ENCODE measurements around the gene FAM169A. TPM values are rescaled to one million over a fixed set of nuclear protein-coding genes. Genes with fewer than 3 reads are reported as not detected.

The FAM169A gene
- total and polyA plus RNA-seq, 2 of the 4 experiments (the other 2 are of a cell fraction), result under 0.01 TPM; not detected in 1

- H3K9ac ChIP-seq (ENCODE audit: low read depth, low read length), result no peak overlapping the region
- in situ Hi-C loops (cut with MboI; ENCODE audit: low sequenced_read_pairs), result no loop called here
- intact Hi-C loops (cut with micrococcal nuclease), result no loop called here
- no peak overlapping the region for H3K4ac ChIP-seq (ENCODE audit: low read depth, low read length)
- no TSS peak for BruUV-seq (replicated peaks)
- H3K27ac ChIP-seq (ENCODE audit: insufficient read depth, low read length), result no peak overlapping the region
- H3K36me3 ChIP-seq (ENCODE audit: control insufficient read depth, insufficient read depth, low read length), result no peaks in the 10 kb centered on the region
- H3K9me3 ChIP-seq (ENCODE audit: control insufficient read depth, insufficient read depth, low read length), result no peaks in the 10 kb centered on the region
- no peak overlapping the region for H4K5ac ChIP-seq (ENCODE audit: low read depth, low read length)
- H3K4me2 ChIP-seq (ENCODE audit: low read depth, low read length), result no peak overlapping the region
- no peaks in the 10 kb centered on the region for H3K27me3 ChIP-seq (ENCODE audit: control insufficient read depth, insufficient read depth, low read length)
- no peak overlapping the region for H2AK9ac ChIP-seq (replicated peaks; ENCODE audit: low read depth, low read length, poor library complexity)
- no peak for DNase-seq
- POLR2A ChIA-PET (ENCODE audit: unreplicated experiment), result no interaction called here
- H2AK5ac ChIP-seq (ENCODE audit: low read depth, low read length), result no peak overlapping the region
- H3K79me1 ChIP-seq (ENCODE audit: low read depth in 1 of 2, low read length in 2 of 2), result no peaks in the 10 kb centered on the region
- no peak overlapping the region for H3K56ac ChIP-seq (ENCODE audit: extremely low read depth, insufficient read depth, low read length)
- dilution Hi-C loops (cut with HindIII; ENCODE audit: low sequenced_read_pairs, unreplicated experiment), result no loop called here
- CTCF ChIA-PET, result no interaction called here
- no peak overlapping the region for H4K8ac ChIP-seq (ENCODE audit: low read depth in 2 of 2, low read length in 2 of 2)
- no peaks in the 10 kb centered on the region for H3K4me1 ChIP-seq (ENCODE audit: control insufficient read depth, insufficient read depth, low read length)
- no peak overlapping the region for H3K4me3 ChIP-seq (ENCODE audit: insufficient read depth, low read depth, low read length)
- ATAC-seq (ENCODE audit: low read depth), result no peak
- H4K91ac ChIP-seq (ENCODE audit: insufficient read depth, low read depth, low read length), result no peak overlapping the region
- WGBS, 2 experiments (ENCODE audit: extremely low coverage in 2 of 2, insufficient read length in 1 of 2), result no CpG with 5 or more reads among the region's 4 CpGs
- H3K9me1 ChIP-seq (ENCODE audit: insufficient read depth, low read length), result no peaks in the 10 kb centered on the region
- H2BK20ac ChIP-seq (ENCODE audit: low read depth, low read length), result no peak overlapping the region
- H2AFZ ChIP-seq (replicated peaks; ENCODE audit: low read length, poor library complexity), result no peak overlapping the region
- no peak overlapping the region for H3K18ac ChIP-seq (ENCODE audit: low read depth, low read length)
- no peak overlapping the region for H2BK120ac ChIP-seq (ENCODE audit: low read depth, low read length)
- no peak overlapping the region for H2BK15ac ChIP-seq (ENCODE audit: low read depth, low read length)
- no peak overlapping the region for H3K14ac ChIP-seq (replicated peaks; ENCODE audit: low read depth, low read length)
- H3K23ac ChIP-seq (ENCODE audit: low read depth, low read length), result no peak overlapping the region
- H4K20me1 ChIP-seq (ENCODE audit: insufficient read depth, low read length), result no peaks in the 10 kb centered on the region
- no peak overlapping the region for H2BK5ac ChIP-seq (ENCODE audit: low read depth, low read length, poor library complexity, severe bottlenecking)
- TF ChIP-seq CEBPB (IDR thresholded peaks at IDR 0.05; ENCODE audit: low read depth, low read length) (no peak), BHLHE40 (IDR thresholded peaks at IDR 0.05; ENCODE audit: low read depth, low read length) (no peak), NFE2L2 (IDR thresholded peaks at IDR 0.05; ENCODE audit: low read depth, low read length) (no peak), CTCF (conservative IDR thresholded peaks at IDR 0.05; ENCODE audit: low read depth, low read length) (no peak), FOS (IDR thresholded peaks at IDR 0.05; ENCODE audit: low read depth, low read length) (no peak), MXI1 (IDR thresholded peaks at IDR 0.05; ENCODE audit: borderline replicate concordance, low read depth, low read length) (no peak), CHD1 (IDR thresholded peaks at IDR 0.05; ENCODE audit: low read depth, low read length) (no peak), MAFK (IDR thresholded peaks at IDR 0.05; ENCODE audit: low read depth, low read length) (no peak), USF2 (IDR thresholded peaks at IDR 0.05; ENCODE audit: low read depth, low read length) (no peak), POLR2A (IDR thresholded peaks at IDR 0.05; ENCODE audit: low read depth, low read length) (no peak), RCOR1 (IDR thresholded peaks at IDR 0.05; ENCODE audit: insufficient replicate concordance, low read length) (no peak), RAD21 (IDR thresholded peaks at IDR 0.05; ENCODE audit: low read length) (no peak), SMC3 (IDR thresholded peaks at IDR 0.05; ENCODE audit: low read depth, low read length) (no peak), RFX5 (IDR thresholded peaks at IDR 0.05; ENCODE audit: low read depth, low read length) (no peak), ELK1 (IDR thresholded peaks at IDR 0.05; ENCODE audit: borderline replicate concordance, low read depth, low read length) (no peak), MAZ (IDR thresholded peaks at IDR 0.05; ENCODE audit: borderline replicate concordance, low read depth, low read length) (no peak)
These were observed 55.3 kb downstream of the FAM169A start for GRCh38 chr5:74810915-74811314.
